WTC11 (cell line): Measurements from ENCODE around the gene CLPX. TPM values are rescaled to one million over a fixed set of nuclear protein-coding genes. Genes with fewer than 3 reads are reported as not detected.
A peak's percentile ranks its signal among the peaks of the same experiment; 100 is the strongest.

ENCODE experiments used
- ATAC-seq: fragments of 200-7000 bp; cut with Tn5 transposase; 2 replicates; pipeline ENCODE4 v1.10.0; 2021; ENCODE audit warnings: mild to moderate bottlenecking, moderate library complexity
- CTCF ChIA-PET: fragments of 300-600 bp; sonication (Branson Sonifier 250); formaldehyde crosslinking; loops from one replicate; lab custom pipeline; 2021; ENCODE audit warnings: antibody characterized with exemption; lab: Charles Lee
- POLR2A ChIA-PET: fragments of 350-600 bp; sonication (Branson Sonifier 250); formaldehyde crosslinking; loops from one replicate; lab custom pipeline; 2021; ENCODE audit warnings: antibody characterized with exemption; lab: Charles Lee
- DNase-seq: peaks from one replicate; pipeline ENCODE4 v3.0.0; 2021; ENCODE audit warnings: low spot score
- H3K27ac Mint-ChIP-seq: 2 replicates; pipeline ENCODE4 v1.8.0; 2021; ENCODE audit warnings: mixed read lengths
- H3K27me3 Mint-ChIP-seq: 2 replicates; pipeline ENCODE4 v1.8.0; 2021; ENCODE audit warnings: low read depth, mild to moderate bottlenecking, moderate library complexity, mixed read lengths
- H3K36me3 Mint-ChIP-seq: 2 replicates; pipeline ENCODE4 v1.8.0; 2021; ENCODE audit warnings: mixed read lengths
- H3K4me1 Mint-ChIP-seq: 2 replicates; pipeline ENCODE4 v1.8.0; 2022; ENCODE audit warnings: mixed read lengths
- H3K4me3 Mint-ChIP-seq: 2 replicates; pipeline ENCODE4 v1.8.0; 2021; ENCODE audit warnings: mild to moderate bottlenecking, moderate library complexity, mixed read lengths
- H3K9me3 Mint-ChIP-seq: 2 replicates; pipeline ENCODE4 v1.8.0; 2021; ENCODE audit warnings: mixed read lengths
- ATF2 ChIP-seq: sonication (generic); formaldehyde crosslinking; IDR thresholded peaks from 2 replicates; pipeline ENCODE4 v1.8.1; 2022; ENCODE audit warnings: low read depth, missing genetic modification reagents, borderline replicate concordance
- CREM ChIP-seq: sonication (generic); formaldehyde crosslinking; IDR thresholded peaks from 2 replicates; pipeline ENCODE4 v1.8.1; 2022; ENCODE audit warnings: mild to moderate bottlenecking, missing genetic modification reagents, moderate library complexity
- FOXJ3 ChIP-seq: sonication (generic); formaldehyde crosslinking; IDR thresholded peaks from 2 replicates; pipeline ENCODE4 v1.9.0; 2021; ENCODE audit warnings: missing genetic modification reagents, mild to moderate bottlenecking, borderline replicate concordance
- FOXP1 ChIP-seq: sonication (generic); formaldehyde crosslinking; IDR thresholded peaks from 2 replicates; pipeline ENCODE4 v1.8.0; 2022; ENCODE audit warnings: missing genetic modification reagents, mild to moderate bottlenecking, moderate library complexity, borderline replicate concordance
- GTF2I ChIP-seq: fragments of 250-450 bp; sonication (Bioruptor Pico); conservative IDR thresholded peaks from 2 replicates; pipeline ENCODE4 v1.4.0; 2021; ENCODE audit warnings: mild to moderate bottlenecking
- KAT7 ChIP-seq: sonication (generic); formaldehyde crosslinking; IDR thresholded peaks from 2 replicates; pipeline ENCODE4 v1.8.1; 2023; ENCODE audit warnings: missing genetic modification reagents, mild to moderate bottlenecking, borderline replicate concordance
- MYBL2 ChIP-seq: sonication (generic); formaldehyde crosslinking; IDR thresholded peaks from 2 replicates; pipeline ENCODE4 v1.8.1; 2023; ENCODE audit warnings: mild to moderate bottlenecking, moderate library complexity, missing genetic modification reagents
- PREB ChIP-seq: sonication (generic); formaldehyde crosslinking; IDR thresholded peaks from 2 replicates; pipeline ENCODE4 v1.8.1; 2022; ENCODE audit warnings: mild to moderate bottlenecking, missing genetic modification reagents, moderate library complexity, borderline replicate concordance
- SMAD4 ChIP-seq: sonication (generic); formaldehyde crosslinking; IDR thresholded peaks from 2 replicates; pipeline ENCODE4 v1.8.0; 2022; ENCODE audit warnings: mild to moderate bottlenecking, missing genetic modification reagents
- TEAD4 ChIP-seq: sonication (generic); formaldehyde crosslinking; IDR thresholded peaks from 2 replicates; pipeline ENCODE4 v1.8.0; 2022; ENCODE audit warnings: mild to moderate bottlenecking, missing genetic modification reagents
- USF1 ChIP-seq: sonication (generic); formaldehyde crosslinking; IDR thresholded peaks from 2 replicates; pipeline ENCODE4 v1.8.0; 2022; ENCODE audit warnings: mild to moderate bottlenecking, missing genetic modification reagents
- USF2 ChIP-seq: sonication (generic); formaldehyde crosslinking; IDR thresholded peaks from 2 replicates; pipeline ENCODE4 v1.8.1; 2023; ENCODE audit warnings: mild to moderate bottlenecking, missing genetic modification reagents, moderate library complexity
- ZNF219 ChIP-seq: sonication (generic); formaldehyde crosslinking; IDR thresholded peaks from 2 replicates; pipeline ENCODE4 v1.8.0; 2023; ENCODE audit warnings: missing genetic modification reagents, mild to moderate bottlenecking, borderline replicate concordance
- ZNF232 ChIP-seq: sonication (generic); formaldehyde crosslinking; IDR thresholded peaks from 2 replicates; pipeline ENCODE4 v1.8.0; 2022; ENCODE audit warnings: mild to moderate bottlenecking, missing genetic modification reagents
- ZNF396 ChIP-seq: fragments of 250-450 bp; sonication (Bioruptor Pico); IDR thresholded peaks from 2 replicates; pipeline ENCODE4 v1.8.0; 2021; ENCODE audit warnings: mild to moderate bottlenecking, moderate library complexity, borderline replicate concordance
- total RNA-seq: library from RNA; stranded (reverse); gene quantifications from 3 replicates; pipeline ENCODE4 v1.2.3, GENCODE V29; 2021
- TF ChIP-seq, protein P1 (sequence below): sonication (generic); formaldehyde crosslinking; IDR thresholded peaks from 2 replicates; pipeline ENCODE4 v1.8.1; 2023; ENCODE audit warnings: mild to moderate bottlenecking, missing genetic modification reagents, moderate library complexity
- TF ChIP-seq, protein P2 (sequence below): sonication (generic); formaldehyde crosslinking; IDR thresholded peaks from 2 replicates; pipeline ENCODE4 v1.8.0; 2022; ENCODE audit warnings: missing genetic modification reagents
- TF ChIP-seq, protein P3 (sequence below): fragments of 250-450 bp; sonication (Bioruptor Pico); IDR thresholded peaks from 2 replicates; pipeline ENCODE4 v1.8.0; 2021; ENCODE audit warnings: mild to moderate bottlenecking

CLPX gene
- total RNA-seq, 1 experiment from 2014 or later: 68.7 TPM

DNA sequence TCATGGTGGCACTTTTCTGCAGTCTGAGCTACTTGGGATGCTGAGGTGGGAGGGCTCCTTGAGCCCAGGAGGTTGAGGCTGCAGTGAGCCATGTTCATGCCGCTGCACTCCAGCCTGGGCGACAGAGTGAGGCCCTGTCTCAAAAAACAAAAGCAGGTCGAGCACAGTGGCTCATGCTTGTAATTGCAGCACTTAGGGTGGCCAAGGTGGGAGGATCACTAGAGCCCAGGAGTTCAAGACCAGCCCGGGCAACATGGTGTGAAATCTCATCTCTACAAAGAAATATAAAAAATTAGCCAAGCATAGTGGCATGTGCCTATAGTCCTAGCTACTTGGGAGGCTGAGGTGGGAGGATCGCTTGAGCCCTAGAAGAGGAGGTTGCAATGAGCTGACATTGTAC lies 80.1 kb downstream of the CLPX start (continued):
- no peak for TF ChIP-seq GTF2I (CRISPR knock-in tag)

DNA sequence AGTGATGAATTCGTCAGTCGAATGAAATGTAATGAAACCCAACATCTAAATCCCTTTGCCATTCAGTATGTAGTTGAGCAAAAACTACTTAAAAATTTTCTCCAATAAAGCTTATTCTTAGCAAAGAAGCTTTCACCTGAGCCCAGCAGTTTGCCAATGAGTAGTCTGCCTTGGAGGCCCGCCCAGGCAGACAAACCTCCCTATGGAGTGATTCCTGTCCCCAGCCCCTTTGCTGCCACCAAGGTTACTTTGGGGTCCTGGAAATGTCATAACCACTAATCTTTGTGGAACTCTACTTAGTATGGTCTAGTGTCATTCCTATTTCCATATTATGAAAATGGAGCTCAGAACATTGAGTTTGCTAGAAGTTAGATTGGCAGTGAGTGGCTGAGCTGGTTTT lies 82.2 kb downstream of the CLPX start:
- Mint-ChIP-seq H3K4me3 (peak overlapping the region; percentile 71), H3K27ac (no peak overlapping the region), H3K4me1 (peaks cover 2% of the 10 kb centered on the region), H3K9me3 (no peaks in the 10 kb centered on the region), H3K27me3 (peaks cover 10% of the 10 kb centered on the region), H3K36me3 (no peaks in the 10 kb centered on the region)
- ChIA-PET POLR2A (interaction anchor here (0.8 to 2.5 kb wide), 2 partner anchors 11 to 35 kb away, joined by 3 to 12 read pairs; partner anchors contain the start of gene RASL12), CTCF (interaction anchor here (0.6 to 6.1 kb wide), 9 partner anchors 20 to 282 kb away, joined by 3 to 308 read pairs (median 8); partner anchors contain the start of genes KBTBD13, RASL12 and SLC51B)
- TF ChIP-seq USF1 (CRISPR knock-in tag): no peak
- TF ChIP-seq ZNF232 (CRISPR knock-in tag): no peak
- TF ChIP-seq, protein P1, sequence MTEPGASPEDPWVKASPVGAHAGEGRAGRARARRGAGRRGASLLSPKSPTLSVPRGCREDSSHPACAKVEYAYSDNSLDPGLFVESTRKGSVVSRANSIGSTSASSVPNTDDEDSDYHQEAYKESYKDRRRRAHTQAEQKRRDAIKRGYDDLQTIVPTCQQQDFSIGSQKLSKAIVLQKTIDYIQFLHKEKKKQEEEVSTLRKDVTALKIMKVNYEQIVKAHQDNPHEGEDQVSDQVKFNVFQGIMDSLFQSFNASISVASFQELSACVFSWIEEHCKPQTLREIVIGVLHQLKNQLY (CRISPR knock-in tag): no peak
- TF ChIP-seq ZNF219 (CRISPR knock-in tag): no peak
- TF ChIP-seq CREM: no peak
- no peak for TF ChIP-seq ATF2 (CRISPR knock-in tag)
- no peak for TF ChIP-seq USF2 (CRISPR knock-in tag)
- TF ChIP-seq PREB (CRISPR knock-in tag): no peak
- no peak for TF ChIP-seq FOXJ3 (CRISPR knock-in tag)
- no peak for TF ChIP-seq SMAD4 (CRISPR knock-in tag)
- TF ChIP-seq ZNF396 (CRISPR knock-in tag): no peak
- no peak for TF ChIP-seq MYBL2 (CRISPR knock-in tag)
- TF ChIP-seq, protein P2, sequence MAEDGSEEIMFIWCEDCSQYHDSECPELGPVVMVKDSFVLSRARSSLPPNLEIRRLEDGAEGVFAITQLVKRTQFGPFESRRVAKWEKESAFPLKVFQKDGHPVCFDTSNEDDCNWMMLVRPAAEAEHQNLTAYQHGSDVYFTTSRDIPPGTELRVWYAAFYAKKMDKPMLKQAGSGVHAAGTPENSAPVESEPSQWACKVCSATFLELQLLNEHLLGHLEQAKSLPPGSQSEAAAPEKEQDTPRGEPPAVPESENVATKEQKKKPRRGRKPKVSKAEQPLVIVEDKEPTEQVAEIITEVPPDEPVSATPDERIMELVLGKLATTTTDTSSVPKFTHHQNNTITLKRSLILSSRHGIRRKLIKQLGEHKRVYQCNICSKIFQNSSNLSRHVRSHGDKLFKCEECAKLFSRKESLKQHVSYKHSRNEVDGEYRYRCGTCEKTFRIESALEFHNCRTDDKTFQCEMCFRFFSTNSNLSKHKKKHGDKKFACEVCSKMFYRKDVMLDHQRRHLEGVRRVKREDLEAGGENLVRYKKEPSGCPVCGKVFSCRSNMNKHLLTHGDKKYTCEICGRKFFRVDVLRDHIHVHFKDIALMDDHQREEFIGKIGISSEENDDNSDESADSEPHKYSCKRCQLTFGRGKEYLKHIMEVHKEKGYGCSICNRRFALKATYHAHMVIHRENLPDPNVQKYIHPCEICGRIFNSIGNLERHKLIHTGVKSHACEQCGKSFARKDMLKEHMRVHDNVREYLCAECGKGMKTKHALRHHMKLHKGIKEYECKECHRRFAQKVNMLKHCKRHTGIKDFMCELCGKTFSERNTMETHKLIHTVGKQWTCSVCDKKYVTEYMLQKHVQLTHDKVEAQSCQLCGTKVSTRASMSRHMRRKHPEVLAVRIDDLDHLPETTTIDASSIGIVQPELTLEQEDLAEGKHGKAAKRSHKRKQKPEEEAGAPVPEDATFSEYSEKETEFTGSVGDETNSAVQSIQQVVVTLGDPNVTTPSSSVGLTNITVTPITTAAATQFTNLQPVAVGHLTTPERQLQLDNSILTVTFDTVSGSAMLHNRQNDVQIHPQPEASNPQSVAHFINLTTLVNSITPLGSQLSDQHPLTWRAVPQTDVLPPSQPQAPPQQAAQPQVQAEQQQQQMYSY (CRISPR knock-in tag): no peak
- TF ChIP-seq TEAD4 (CRISPR knock-in tag): no peak
- TF ChIP-seq KAT7 (CRISPR knock-in tag): no peak
- TF ChIP-seq, protein P3, sequence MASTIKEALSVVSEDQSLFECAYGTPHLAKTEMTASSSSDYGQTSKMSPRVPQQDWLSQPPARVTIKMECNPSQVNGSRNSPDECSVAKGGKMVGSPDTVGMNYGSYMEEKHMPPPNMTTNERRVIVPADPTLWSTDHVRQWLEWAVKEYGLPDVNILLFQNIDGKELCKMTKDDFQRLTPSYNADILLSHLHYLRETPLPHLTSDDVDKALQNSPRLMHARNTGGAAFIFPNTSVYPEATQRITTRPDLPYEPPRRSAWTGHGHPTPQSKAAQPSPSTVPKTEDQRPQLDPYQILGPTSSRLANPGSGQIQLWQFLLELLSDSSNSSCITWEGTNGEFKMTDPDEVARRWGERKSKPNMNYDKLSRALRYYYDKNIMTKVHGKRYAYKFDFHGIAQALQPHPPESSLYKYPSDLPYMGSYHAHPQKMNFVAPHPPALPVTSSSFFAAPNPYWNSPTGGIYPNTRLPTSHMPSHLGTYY: no peak
- TF ChIP-seq FOXP1 (CRISPR knock-in tag): no peak
- DNase-seq (no peak), ATAC-seq (no peak)
